ENCODE measurements around the gene ATG14.

ATG14 gene

DNA sequence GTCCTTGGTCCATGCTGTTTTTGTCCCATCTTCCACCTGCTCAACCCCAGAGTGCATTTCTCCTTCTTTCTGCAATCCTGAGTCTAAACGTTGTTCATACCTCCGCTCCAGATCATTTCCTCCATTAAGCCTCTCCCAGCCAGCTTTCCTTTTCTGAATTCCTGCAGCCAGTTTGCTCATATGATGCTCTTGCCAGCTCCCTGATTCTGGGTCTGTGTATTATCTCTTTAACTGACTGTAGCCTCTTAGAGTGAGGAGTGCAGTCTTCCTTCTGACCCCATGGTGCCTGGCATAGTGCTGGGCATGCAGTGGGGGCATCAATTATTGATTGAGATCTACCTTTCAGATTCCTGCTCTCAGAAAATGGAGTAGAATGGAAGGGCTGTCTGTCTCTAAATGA is 40.3 kb upstream of the ATG14 start:
- Mint-ChIP-seq H3K4me3 (no peak overlapping the region), H3K36me3 (ENCODE audit: low read depth) (no peaks in the 10 kb centered on the region), H3K27ac (no peak overlapping the region), H3K9me3 (peaks cover 12% of the 10 kb centered on the region), H3K27me3 (ENCODE audit: low read depth, poor library complexity) (no peaks in the 10 kb centered on the region), H3K4me1 (peaks cover 22% of the 10 kb centered on the region)
- TF ChIP-seq, protein P1, sequence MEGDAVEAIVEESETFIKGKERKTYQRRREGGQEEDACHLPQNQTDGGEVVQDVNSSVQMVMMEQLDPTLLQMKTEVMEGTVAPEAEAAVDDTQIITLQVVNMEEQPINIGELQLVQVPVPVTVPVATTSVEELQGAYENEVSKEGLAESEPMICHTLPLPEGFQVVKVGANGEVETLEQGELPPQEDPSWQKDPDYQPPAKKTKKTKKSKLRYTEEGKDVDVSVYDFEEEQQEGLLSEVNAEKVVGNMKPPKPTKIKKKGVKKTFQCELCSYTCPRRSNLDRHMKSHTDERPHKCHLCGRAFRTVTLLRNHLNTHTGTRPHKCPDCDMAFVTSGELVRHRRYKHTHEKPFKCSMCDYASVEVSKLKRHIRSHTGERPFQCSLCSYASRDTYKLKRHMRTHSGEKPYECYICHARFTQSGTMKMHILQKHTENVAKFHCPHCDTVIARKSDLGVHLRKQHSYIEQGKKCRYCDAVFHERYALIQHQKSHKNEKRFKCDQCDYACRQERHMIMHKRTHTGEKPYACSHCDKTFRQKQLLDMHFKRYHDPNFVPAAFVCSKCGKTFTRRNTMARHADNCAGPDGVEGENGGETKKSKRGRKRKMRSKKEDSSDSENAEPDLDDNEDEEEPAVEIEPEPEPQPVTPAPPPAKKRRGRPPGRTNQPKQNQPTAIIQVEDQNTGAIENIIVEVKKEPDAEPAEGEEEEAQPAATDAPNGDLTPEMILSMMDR (IDR thresholded peaks at IDR 0.05) = no peak
- DNase-seq = no peak

DNA sequence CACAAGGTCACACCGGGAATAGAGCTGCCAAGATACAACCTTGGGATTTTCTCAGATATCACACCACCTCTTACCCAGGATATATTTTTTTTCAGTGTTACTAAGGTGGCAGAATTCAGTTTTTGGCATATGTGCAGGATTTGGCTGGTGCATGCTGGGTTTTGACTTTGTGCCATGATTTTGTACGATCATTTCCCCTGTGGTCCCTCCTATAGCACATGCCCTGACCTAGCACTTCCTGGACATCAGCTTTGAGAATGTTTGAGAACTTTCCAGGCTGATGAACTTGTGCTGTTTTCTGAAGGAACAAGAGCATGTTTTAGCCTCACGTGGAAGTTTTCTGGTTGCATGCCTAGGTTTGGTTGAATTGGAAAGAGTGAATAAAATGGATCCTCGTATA is 39.8 kb upstream of the ATG14 start:
- TF ChIP-seq, protein P1 (IDR thresholded peaks at IDR 0.05) = no peak
- no peak overlapping the region for H3K4me3 Mint-ChIP-seq
- H3K4me1 Mint-ChIP-seq = peaks cover 28% of the 10 kb centered on the region
- H3K27me3 Mint-ChIP-seq (ENCODE audit: low read depth, poor library complexity) = no peaks in the 10 kb centered on the region
- no peak overlapping the region for H3K27ac Mint-ChIP-seq
- H3K36me3 Mint-ChIP-seq (ENCODE audit: low read depth) = no peaks in the 10 kb centered on the region
- DNase-seq = no peak
- peaks cover 7% of the 10 kb centered on the region for H3K9me3 Mint-ChIP-seq

DNA sequence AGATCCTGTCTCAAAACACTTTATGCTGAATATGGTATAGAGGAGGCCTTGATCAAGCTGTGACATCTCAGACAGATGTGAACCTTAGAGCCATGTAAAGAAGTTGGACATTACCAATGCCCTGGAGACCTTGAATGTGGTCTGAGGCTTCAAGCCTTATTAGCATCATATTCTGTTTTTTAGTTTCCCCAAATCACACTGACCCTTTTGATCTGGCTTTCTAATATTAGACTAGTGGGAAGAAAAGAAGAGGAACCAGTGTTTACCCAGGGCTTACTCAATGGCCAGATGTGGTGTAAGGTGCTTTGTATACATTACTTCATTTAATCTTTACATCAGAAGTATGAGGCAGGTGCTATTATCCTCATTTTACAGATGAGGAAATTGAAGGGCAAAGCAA is 39.4 kb upstream of the ATG14 start:
- Mint-ChIP-seq H3K4me3 (no peak overlapping the region), H3K36me3 (ENCODE audit: low read depth) (no peaks in the 10 kb centered on the region), H3K4me1 (peaks cover 32% of the 10 kb centered on the region), H3K9me3 (peaks cover 7% of the 10 kb centered on the region), H3K27ac (no peak overlapping the region), H3K27me3 (ENCODE audit: low read depth, poor library complexity) (no peaks in the 10 kb centered on the region)
- TF ChIP-seq, protein P1 (IDR thresholded peaks at IDR 0.05) = no peak
- DNase-seq = no peak

DNA sequence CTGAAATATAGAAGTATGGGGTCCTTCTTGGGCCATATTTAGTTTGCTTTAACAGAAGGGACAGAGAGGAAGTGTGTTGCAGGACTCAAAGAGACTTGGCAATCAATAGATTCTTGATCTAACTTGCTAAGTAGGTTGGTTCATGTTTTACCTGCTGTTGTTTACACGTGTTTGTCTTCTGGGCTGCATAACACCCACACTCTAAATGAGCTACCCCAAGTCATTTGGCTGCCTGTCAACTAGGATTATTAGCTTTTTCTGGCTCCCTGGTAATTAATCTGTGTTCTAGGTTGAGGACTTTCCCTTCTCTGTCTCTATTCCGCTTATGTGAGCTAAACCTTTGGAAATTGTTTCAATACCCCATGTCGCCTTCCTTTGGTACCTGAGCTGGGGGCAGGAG is 38.9 kb upstream of the ATG14 start:
- Mint-ChIP-seq H3K27ac (no peak overlapping the region), H3K36me3 (ENCODE audit: low read depth) (no peaks in the 10 kb centered on the region), H3K4me3 (no peak overlapping the region), H3K27me3 (ENCODE audit: low read depth, poor library complexity) (no peaks in the 10 kb centered on the region), H3K9me3 (peaks cover 7% of the 10 kb centered on the region), H3K4me1 (peaks cover 33% of the 10 kb centered on the region)
- DNase-seq = no peak
- TF ChIP-seq, protein P1 (IDR thresholded peaks at IDR 0.05) = no peak

DNA sequence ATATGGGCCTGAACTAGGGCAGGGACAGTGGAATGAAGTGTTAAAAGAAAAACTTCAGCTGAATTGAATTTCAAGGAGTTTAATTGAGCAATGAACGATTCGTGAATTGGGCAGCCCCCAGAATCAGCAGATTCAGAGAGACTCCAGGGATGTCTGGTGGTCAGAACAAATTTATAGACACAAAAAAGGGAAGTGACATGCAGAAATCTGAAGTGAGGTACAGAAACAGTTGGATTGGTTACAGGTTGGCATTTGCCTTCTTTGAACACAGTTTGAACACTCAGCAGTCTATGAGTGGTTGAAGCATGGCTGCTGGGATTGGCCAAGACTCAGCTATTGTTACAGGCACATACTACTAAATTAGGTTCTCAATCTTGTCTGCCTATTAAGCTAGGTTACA is 38.5 kb upstream of the ATG14 start:
- Mint-ChIP-seq H3K36me3 (ENCODE audit: low read depth) (no peaks in the 10 kb centered on the region), H3K4me3 (no peak overlapping the region), H3K27ac (no peak overlapping the region), H3K27me3 (ENCODE audit: low read depth, poor library complexity) (no peaks in the 10 kb centered on the region), H3K9me3 (peaks cover 4% of the 10 kb centered on the region), H3K4me1 (peaks cover 30% of the 10 kb centered on the region)
- TF ChIP-seq, protein P1 (IDR thresholded peaks at IDR 0.05) = no peak
- DNase-seq = no peak

DNA sequence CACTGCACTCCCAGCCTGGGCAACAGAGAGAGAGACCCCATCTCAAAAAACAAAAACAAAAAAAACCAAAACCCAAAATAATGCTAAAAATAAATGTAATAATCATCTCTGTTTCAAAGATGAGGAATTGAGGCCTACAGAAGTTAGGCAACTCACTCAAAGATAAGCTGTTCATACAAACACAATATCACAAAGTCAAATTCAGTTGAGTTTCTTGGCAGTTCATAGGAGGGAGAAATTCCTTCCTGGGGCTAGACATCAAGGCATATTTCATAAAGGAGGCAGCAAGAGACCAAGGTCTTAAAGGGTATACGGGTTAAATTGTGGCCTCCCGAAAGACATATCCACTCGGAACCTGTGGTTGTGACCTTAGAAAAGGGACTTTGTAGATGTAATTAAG is 37.5 kb upstream of the ATG14 start:
- TF ChIP-seq, protein P1 (IDR thresholded peaks at IDR 0.05) = no peak
- Mint-ChIP-seq H3K4me1 (peaks cover 19% of the 10 kb centered on the region), H3K4me3 (no peak overlapping the region), H3K9me3 (no peaks in the 10 kb centered on the region), H3K27me3 (ENCODE audit: low read depth, poor library complexity) (no peaks in the 10 kb centered on the region), H3K27ac (no peak overlapping the region), H3K36me3 (ENCODE audit: low read depth) (no peaks in the 10 kb centered on the region)
- DNase-seq = no peak

All from nephron progenitor cell (in vitro differentiated cells).